ENCODE results near the gene CRP. TPM values are rescaled to one million over a fixed set of nuclear protein-coding genes. Genes with fewer than 3 reads are reported as not detected.

Gene CRP
- total and polyA plus RNA-seq, 2 of the 4 experiments (the other 2 are of a cell fraction): not detected

- DNase-seq (no peak), ATAC-seq (ENCODE audit: low read depth) (no peak)
- no peaks in the 10 kb centered on the region for H3K9me1 ChIP-seq (ENCODE audit: insufficient read depth, low read length)
- intact Hi-C loops (cut with micrococcal nuclease): no loop called here
- H2BK120ac ChIP-seq (ENCODE audit: low read depth, low read length): no peak overlapping the region
- no peaks in the 10 kb centered on the region for H4K20me1 ChIP-seq (ENCODE audit: insufficient read depth, low read length)
- no peaks in the 10 kb centered on the region for H3K4me1 ChIP-seq (ENCODE audit: control insufficient read depth, insufficient read depth, low read length)
- H2AK5ac ChIP-seq (ENCODE audit: low read depth, low read length): no peak overlapping the region
- no peak overlapping the region for H3K9ac ChIP-seq (ENCODE audit: low read depth, low read length)
- H4K8ac ChIP-seq (ENCODE audit: low read depth in 2 of 2, low read length in 2 of 2): no peak overlapping the region
- in situ Hi-C loops (cut with MboI; ENCODE audit: low sequenced_read_pairs): no loop called here
- BruUV-seq (replicated peaks): no TSS peak
- H3K27ac ChIP-seq (ENCODE audit: insufficient read depth, low read length): no peak overlapping the region
- ChIA-PET POLR2A (ENCODE audit: unreplicated experiment) (no interaction called here), CTCF (no interaction called here)
- no peak overlapping the region for H4K5ac ChIP-seq (ENCODE audit: low read depth, low read length)
- no peak overlapping the region for H3K23ac ChIP-seq (ENCODE audit: low read depth, low read length)
- TF ChIP-seq CEBPB (IDR thresholded peaks at IDR 0.05; ENCODE audit: low read depth, low read length) (no peak), MAZ (IDR thresholded peaks at IDR 0.05; ENCODE audit: borderline replicate concordance, low read depth, low read length) (no peak)
- H2BK20ac ChIP-seq (ENCODE audit: low read depth, low read length): no peak overlapping the region
- H2AFZ ChIP-seq (replicated peaks; ENCODE audit: low read length, poor library complexity): no peak overlapping the region
- H2BK5ac ChIP-seq (ENCODE audit: low read depth, low read length, poor library complexity, severe bottlenecking): no peak overlapping the region
- no peak overlapping the region for H2BK15ac ChIP-seq (ENCODE audit: low read depth, low read length)
- H3K79me1 ChIP-seq (ENCODE audit: low read depth in 1 of 2, low read length in 2 of 2): no peaks in the 10 kb centered on the region
- H3K14ac ChIP-seq (replicated peaks; ENCODE audit: low read depth, low read length): no peak overlapping the region
- no peak overlapping the region for H2AK9ac ChIP-seq (replicated peaks; ENCODE audit: low read depth, low read length, poor library complexity)
- H3K4me3 ChIP-seq (ENCODE audit: insufficient read depth, low read depth, low read length): no peak overlapping the region
- no peak overlapping the region for H3K56ac ChIP-seq (ENCODE audit: extremely low read depth, insufficient read depth, low read length)
- no peak overlapping the region for H3K18ac ChIP-seq (ENCODE audit: low read depth, low read length)
- H3K9me3 ChIP-seq (ENCODE audit: control insufficient read depth, insufficient read depth, low read length): no peaks in the 10 kb centered on the region
- no peaks in the 10 kb centered on the region for H3K36me3 ChIP-seq (ENCODE audit: control insufficient read depth, insufficient read depth, low read length)
- H3K27me3 ChIP-seq (ENCODE audit: control insufficient read depth, insufficient read depth, low read length): no peaks in the 10 kb centered on the region
- H4K91ac ChIP-seq (ENCODE audit: insufficient read depth, low read depth, low read length): no peak overlapping the region
- dilution Hi-C loops (cut with HindIII; ENCODE audit: low sequenced_read_pairs, unreplicated experiment): no loop called here
- no peak overlapping the region for H3K4me2 ChIP-seq (ENCODE audit: low read depth, low read length)
- H3K4ac ChIP-seq (ENCODE audit: low read depth, low read length): no peak overlapping the region
These were observed 36.6 kb upstream of the CRP start for GRCh38 chr1:159751031-159751430.

Measured in IMR-90 (cell line).